ENCODE data around the gene ME2. TPM values are rescaled to one million over a fixed set of nuclear protein-coding genes. Genes with fewer than 3 reads are reported as not detected.

ME2 gene
- total and polyA plus RNA-seq, 2 of the 8 experiments (the other 6 are each of a cell fraction or from before 2014, with no cell fraction given), result 54.7 to 66.9 TPM

DNA sequence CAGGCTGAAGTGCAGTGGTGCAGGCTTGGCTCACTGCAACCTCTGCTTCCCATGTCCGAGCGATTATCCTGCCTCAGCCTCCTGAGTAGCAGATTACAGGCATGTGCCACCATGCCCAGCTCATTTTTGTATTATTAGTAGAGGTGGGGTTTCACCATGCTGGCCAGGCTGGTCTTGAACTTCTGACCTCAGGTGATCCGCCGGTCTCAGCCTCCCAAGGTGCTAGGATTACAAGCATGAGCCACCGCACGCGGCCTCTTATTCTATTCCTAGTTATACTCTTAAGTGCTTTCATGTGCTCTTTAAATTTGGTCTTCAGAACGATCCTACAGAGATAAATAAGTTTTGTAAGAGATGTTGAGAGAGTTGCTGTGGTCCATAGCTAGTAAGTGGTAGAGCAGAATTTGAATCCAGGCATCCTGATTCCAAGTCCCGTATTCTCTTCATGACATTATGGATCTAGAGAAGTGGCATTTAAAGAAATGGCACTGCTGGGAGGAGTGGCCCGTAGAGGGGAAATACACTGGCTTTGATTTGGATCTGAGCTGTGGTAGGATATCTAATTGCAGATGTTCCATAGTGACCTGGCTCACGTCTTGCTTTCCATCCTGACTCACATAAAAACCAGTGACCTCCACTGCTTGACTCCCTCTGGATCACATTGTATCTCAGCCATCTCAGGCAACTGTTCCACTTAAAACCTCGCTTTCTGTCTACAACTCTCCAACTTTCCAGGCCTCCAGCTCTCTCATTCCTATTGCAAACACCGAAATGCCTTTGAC, 22.8 kb upstream of the ME2 start:
- H3K27me3 ChIP-seq (replicated peaks in 1 of 4; ENCODE audit: control insufficient read depth in 3 of 4, extremely low read depth in 1 of 4, insufficient read depth in 3 of 4, low read length in 3 of 4), result no peaks in the 10 kb centered on the region
- H3K9ac ChIP-seq (replicated peaks in 1 of 4; ENCODE audit: extremely low read depth in 1 of 4, low read depth in 3 of 4, low read length in 3 of 4), result no peak overlapping the region
- no peak overlapping the region for H4K8ac ChIP-seq (ENCODE audit: extremely low read depth, insufficient read depth, low read length)
- H3K36me3 ChIP-seq (ENCODE audit: control insufficient read depth in 2 of 4, insufficient read depth in 4 of 4, low read length in 3 of 4), result no peaks in the 10 kb centered on the region
- no peak overlapping the region for H3K14ac ChIP-seq (ENCODE audit: insufficient read length)
- H4K91ac ChIP-seq (replicated peaks; ENCODE audit: insufficient read length, low read length), result no peak overlapping the region
- DNase-seq (ENCODE audit: low read depth in 1 of 2, low spot score in 2 of 2), result no peak
- 91% methylated on average over 13 of the region's 13 CpGs; no CpG with 5 or more reads in 1 of the 2 experiments for WGBS, 2 experiments (ENCODE audit: extremely low coverage in 1 of 2, insufficient coverage in 1 of 2, insufficient read length in 1 of 2, insufficient replicate concordance in 2 of 2, low coverage in 1 of 2, low lambda C conversion rate in 2 of 2, missing lambda C conversion rate in 1 of 2)
- H3K9me3 ChIP-seq (ENCODE audit: insufficient read depth in 2 of 2, low read depth in 1 of 2, low read length in 1 of 2), result peaks cover 0 to 3% of the 10 kb centered on the region in 2 experiments; a peak in 1 of 4 replicates
- H2BK15ac ChIP-seq (ENCODE audit: low read length), result no peak overlapping the region
- H2AK5ac ChIP-seq (ENCODE audit: low read depth, low read length), result no peak overlapping the region
- no peaks in the 10 kb centered on the region for H3K79me2 ChIP-seq (ENCODE audit: control insufficient read depth in 1 of 2, insufficient read depth in 2 of 2, low read length in 2 of 2)
- H2BK12ac ChIP-seq (ENCODE audit: low read depth, low read length), result no peak overlapping the region
- H3K23me2 ChIP-seq (ENCODE audit: low read depth, low read length), result no peaks in the 10 kb centered on the region; the same call in 1 of the 2 replicates
- ChIA-PET CTCF (ENCODE audit: partially characterized antibody) (interaction anchor here (1.0 to 1.2 kb wide), 2 partner anchors 11 to 26 kb away, joined by 5 to 6 read pairs; no protein-coding TSS in a partner anchor), POLR2A (ENCODE audit: partially characterized antibody) (interaction anchor here (1.0 kb wide), 1 partner anchor 23 kb away, joined by 3 read pairs; the partner anchor contains the start of gene ME2)
- no peak overlapping the region for H2BK5ac ChIP-seq (ENCODE audit: low read depth, low read length)
- no peak overlapping the region for H4K5ac ChIP-seq (ENCODE audit: insufficient read length, low read depth, low read length)
- H2AFZ ChIP-seq (ENCODE audit: low read length), result no peak overlapping the region
- no peak overlapping the region for H3K56ac ChIP-seq (replicated peaks; ENCODE audit: insufficient read length, low read depth, low read length)
- no peaks in the 10 kb centered on the region for H3K79me1 ChIP-seq (ENCODE audit: low read depth, low read length)
- H2BK20ac ChIP-seq (ENCODE audit: low read length), result no peak overlapping the region
- FAIRE-seq, result no peak
- no peak overlapping the region for H3K18ac ChIP-seq (ENCODE audit: extremely low read depth, low read length)
- no peaks in the 10 kb centered on the region for H4K20me1 ChIP-seq (replicated peaks in 1 of 2; ENCODE audit: control insufficient read depth in 1 of 2, insufficient read depth in 2 of 2, low read length in 2 of 2)
- no peak overlapping the region for H3K4me2 ChIP-seq (ENCODE audit: insufficient read depth in 1 of 2, low read depth in 2 of 2, low read length in 2 of 2)
- no peaks in the 10 kb centered on the region for H3K4me1 ChIP-seq (replicated peaks in 1 of 4; ENCODE audit: control insufficient read depth in 3 of 4, insufficient read depth in 4 of 4, low read length in 3 of 4)
- H2BK120ac ChIP-seq (replicated peaks; ENCODE audit: low read depth, low read length), result no peak overlapping the region
- H3K27ac ChIP-seq (ENCODE audit: low read depth, low read length), result no peak overlapping the region
- H3K4ac ChIP-seq (replicated peaks; ENCODE audit: insufficient read length, low read depth, low read length), result no peak overlapping the region
- H3K4me3 ChIP-seq (ENCODE audit: extremely low read depth in 1 of 4, insufficient read depth in 2 of 4, low read depth in 3 of 4, low read length in 4 of 4), result no peak overlapping the region
- H3K23ac ChIP-seq (ENCODE audit: insufficient read length), result no peak overlapping the region

Data from H1 (cell line).